B cell (primary cell): Measurements from ENCODE around the gene GTPBP3. TPM values are rescaled to one million over a fixed set of nuclear protein-coding genes. Genes with fewer than 3 reads are reported as not detected.

Experiments used
- ATAC-seq: fragments of 200-7000 bp; cut with Tn5 transposase; one replicate; pipeline ENCODE4 v1.10.0; 2021; ENCODE audit warnings: low read depth, mild to moderate bottlenecking, moderate number of reproducible peaks, moderate library complexity
- CTCF ChIA-PET: fragments of 350-600 bp; sonication (Branson Sonifier 250); formaldehyde crosslinking; loops from one replicate; lab custom pipeline; 2021; ENCODE audit warnings: antibody characterized with exemption, inconsistent platforms; lab: Charles Lee
- POLR2A ChIA-PET: fragments of 350-600 bp; sonication (Branson Sonifier 250); formaldehyde crosslinking; loops from one replicate; lab custom pipeline; 2021; ENCODE audit warnings: antibody characterized with exemption; lab: Charles Lee
- DNase-seq: peaks from one replicate; pipeline ENCODE4 v3.0.0; 2013
- H2AFZ ChIP-seq: 2 replicates; pipeline ENCODE4 v1.6.1; 2012; ENCODE audit warnings: mild to moderate bottlenecking, low read depth, low read length; ENCODE audit not compliant: insufficient read depth, poor library complexity, severe bottlenecking
- H3K27ac ChIP-seq, 2 donors: 1 replicate in 1 of 2; 2 replicates in 1 of 2; pipeline ENCODE4 v1.5.1; 2012 to 2013; ENCODE audit warnings: low read length in 2 of 2, mild to moderate bottlenecking in 2 of 2, moderate library complexity in 1 of 2
- H3K27me3 ChIP-seq, 4 experiments: fragments of 200-600 bp in 1 of 4; sonication (generic) in 1 of 4; replicated peaks in 1 of 4; 1 replicate in 2 of 4; 2 replicates in 2 of 4; pipeline versions ENCODE4 v1.6.1 to v1.7.0; 2013 to 2016; ENCODE audit warnings: low read length in 3 of 4, mild to moderate bottlenecking in 2 of 4, mixed read lengths in 1 of 4, moderate library complexity in 1 of 4; ENCODE audit not compliant: insufficient read depth in 4 of 4, control insufficient read depth in 3 of 4; ENCODE audit errors: control extremely low read depth in 1 of 4
- H3K36me3 ChIP-seq, 2 experiments: replicated peaks in 1 of 2; 1 replicate in 1 of 2; 2 replicates in 1 of 2; pipeline versions ENCODE4 v1.6.1 to v1.7.1; 2013; ENCODE audit warnings: low read length in 1 of 2; ENCODE audit not compliant: insufficient read depth in 2 of 2, control insufficient read depth in 1 of 2; ENCODE audit errors: control extremely low read depth in 1 of 2, extremely low read depth in 1 of 2
- H3K4me1 ChIP-seq, 2 donors: fragments of 200-600 bp in 1 of 2; sonication (generic) in 1 of 2; 1 replicate in 1 of 2; 2 replicates in 1 of 2; pipeline versions ENCODE4 v1.5.1 to v1.6.1; 2013 to 2017; ENCODE audit warnings: low read length in 2 of 2; ENCODE audit not compliant: control insufficient read depth in 2 of 2, insufficient read depth in 2 of 2
- H3K4me2 ChIP-seq: replicated peaks from 2 replicates; pipeline ENCODE3; 2012; ENCODE audit warnings: mild to moderate bottlenecking, low read depth, low read length; ENCODE audit not compliant: poor library complexity, severe bottlenecking
- H3K4me3 ChIP-seq, 5 experiments: fragments of 200-600 bp in 1 of 5; sonication (generic) in 1 of 5; 1 replicate in 3 of 5; 2 replicates in 2 of 5; pipeline versions ENCODE4 v1.5.1 to v1.7.0; 2011 to 2016; ENCODE audit warnings: low read length in 4 of 5, mild to moderate bottlenecking in 4 of 5, low read depth in 2 of 5, control low read depth in 1 of 5, moderate library complexity in 1 of 5; ENCODE audit not compliant: insufficient read depth in 1 of 5; ENCODE audit errors: control extremely low read depth in 1 of 5, extremely low read depth in 1 of 5
- H3K79me2 ChIP-seq: fragments of 200-600 bp; sonication (generic); one replicate; pipeline ENCODE4 v1.6.0; 2016; ENCODE audit warnings: low read length; ENCODE audit not compliant: control insufficient read depth, insufficient read depth
- H3K9ac ChIP-seq: fragments of 200-600 bp; sonication (generic); 2 replicates; pipeline ENCODE4 v1.6.1; 2017; ENCODE audit warnings: mild to moderate bottlenecking, low read length, moderate library complexity
- H3K9me3 ChIP-seq, 3 donors: one replicate each; pipeline versions ENCODE4 v1.6.1 to v1.7.1; 2013; ENCODE audit warnings: low read length in 2 of 3; ENCODE audit not compliant: control insufficient read depth in 2 of 3, insufficient read depth in 1 of 3; ENCODE audit errors: control extremely low read depth in 1 of 3
- H4K20me1 ChIP-seq: 2 replicates; pipeline ENCODE4 v1.6.0; 2012; ENCODE audit warnings: mild to moderate bottlenecking, low read length; ENCODE audit not compliant: insufficient read depth, control insufficient read depth, poor library complexity, severe bottlenecking
- H3K27ac Mint-ChIP-seq: one replicate; pipeline ENCODE4 v1.8.0; 2021; ENCODE audit warnings: mixed read lengths
- H3K27me3 Mint-ChIP-seq: one replicate; pipeline ENCODE4 v1.8.0; 2021; ENCODE audit warnings: mixed read lengths
- H3K4me1 Mint-ChIP-seq: one replicate; pipeline ENCODE4 v1.8.0; 2021; ENCODE audit warnings: mixed read lengths
- H3K4me3 Mint-ChIP-seq: one replicate; pipeline ENCODE4 v1.8.0; 2021; ENCODE audit warnings: mixed read lengths
- H3K9me3 Mint-ChIP-seq: one replicate; pipeline ENCODE4 v1.8.0; 2022; ENCODE audit warnings: mixed read lengths; ENCODE audit not compliant: insufficient read depth
- EZH2 ChIP-seq: IDR thresholded peaks from 2 replicates; pipeline ENCODE4 v1.6.1; 2012; ENCODE audit warnings: borderline replicate concordance, low read depth, mild to moderate bottlenecking, moderate library complexity, low read length; ENCODE audit not compliant: insufficient read depth, poor library complexity, severe bottlenecking
- WGBS: methylation state at CpG from one replicate; pipeline ENCODE4 v1.1.5; 2013; ENCODE audit warnings: missing lambda C conversion rate; ENCODE audit not compliant: insufficient coverage; 5-methylcytosine and 5-hydroxymethylcytosine counted together
- intact Hi-C: fragments of 100-400 bp; cut with micrococcal nuclease; formaldehyde crosslinking; loops from one replicate; pipeline ENCODE4 v1.10.0; 2022
- polyA plus RNA-seq: library from polyadenylated mRNA; depleted of rRNA; stranded (reverse); fragments of >200 nt; gene quantifications from 2 replicates; pipeline ENCODE4 v1.2.3, GENCODE V29; 2012
- total RNA-seq, 2 donors: library from RNA; stranded (reverse); fragments of 120-200 nt in 1 of 2; gene quantifications; 1 replicate in 1 of 2; 2 replicates in 1 of 2; pipeline versions ENCODE4 v1.2.3 to v1.2.4, GENCODE V29; 2013 to 2022
- TF ChIP-seq, protein P1 (sequence below): fragments of 200-600 bp; IDR thresholded peaks from one replicate; pipeline ENCODE4 v1.8.0; 2022; ENCODE audit warnings: antibody characterized with exemption, mild to moderate bottlenecking

The GTPBP3 gene
- total and polyA plus RNA-seq, 2 donors (not counting 1 experiment from before 2014, with no cell fraction given): 41.6 to 44.9 TPM

DNA sequence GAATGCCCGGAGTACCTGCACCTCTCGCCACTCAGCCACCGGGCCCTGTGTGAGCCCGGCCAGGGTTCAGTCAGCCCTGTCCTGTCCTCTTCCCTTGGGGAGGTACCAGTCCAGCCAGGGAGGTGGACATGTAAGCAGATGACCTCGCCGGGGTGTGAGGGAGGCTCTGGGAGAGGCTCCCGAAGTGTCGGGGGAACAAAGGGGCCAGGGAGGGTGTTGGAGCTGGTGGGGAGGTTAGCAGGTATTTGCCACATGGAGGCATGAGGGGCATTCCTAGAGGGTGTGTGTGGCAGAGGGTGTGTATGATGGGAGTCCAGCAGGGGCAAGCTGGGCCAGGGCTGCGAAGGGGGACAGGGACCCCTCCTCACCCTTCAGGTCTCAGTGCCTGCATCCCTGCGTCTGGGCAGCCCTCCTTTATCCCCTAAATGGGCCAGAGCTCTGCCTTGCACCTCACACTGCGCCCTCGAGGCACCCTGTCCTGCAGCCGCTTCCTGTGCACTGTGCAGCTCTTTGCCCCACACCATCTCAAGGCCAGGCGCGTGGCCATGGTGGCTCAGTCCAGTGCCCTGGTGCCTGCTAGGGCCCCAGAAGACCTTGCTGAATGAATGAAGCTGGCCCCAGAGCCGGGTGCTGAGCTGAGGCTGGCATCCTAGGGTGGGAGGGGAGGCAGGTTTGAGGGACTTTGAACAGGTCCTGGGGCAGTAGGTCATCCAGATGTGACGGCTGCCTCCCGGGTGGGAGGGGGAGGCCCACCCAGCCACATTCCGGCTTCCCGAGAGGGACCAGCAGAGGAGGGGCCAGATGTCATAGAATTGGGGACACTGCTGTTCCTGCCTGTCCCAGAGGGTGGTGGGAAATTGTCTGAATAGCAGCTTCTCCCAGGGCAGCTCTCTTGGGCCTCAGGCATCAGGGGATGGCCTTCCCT is 24.9 kb upstream of the GTPBP3 start:
- intact Hi-C loops: no loop called here
- peaks cover 65% of the 10 kb centered on the region for H3K79me2 ChIP-seq

More for the DNA sequence above, 24.9 kb upstream of the GTPBP3 start:
- no peak overlapping the region for H3K27ac ChIP-seq
- Mint-ChIP-seq H3K4me3 (no peak overlapping the region), H3K4me1 (peaks cover 25% of the 10 kb centered on the region), H3K27ac (no peak overlapping the region), H3K27me3 (no peaks in the 10 kb centered on the region), H3K9me3 (no peaks in the 10 kb centered on the region)
- TF ChIP-seq EZH2: no peak
- TF ChIP-seq, protein P1, sequence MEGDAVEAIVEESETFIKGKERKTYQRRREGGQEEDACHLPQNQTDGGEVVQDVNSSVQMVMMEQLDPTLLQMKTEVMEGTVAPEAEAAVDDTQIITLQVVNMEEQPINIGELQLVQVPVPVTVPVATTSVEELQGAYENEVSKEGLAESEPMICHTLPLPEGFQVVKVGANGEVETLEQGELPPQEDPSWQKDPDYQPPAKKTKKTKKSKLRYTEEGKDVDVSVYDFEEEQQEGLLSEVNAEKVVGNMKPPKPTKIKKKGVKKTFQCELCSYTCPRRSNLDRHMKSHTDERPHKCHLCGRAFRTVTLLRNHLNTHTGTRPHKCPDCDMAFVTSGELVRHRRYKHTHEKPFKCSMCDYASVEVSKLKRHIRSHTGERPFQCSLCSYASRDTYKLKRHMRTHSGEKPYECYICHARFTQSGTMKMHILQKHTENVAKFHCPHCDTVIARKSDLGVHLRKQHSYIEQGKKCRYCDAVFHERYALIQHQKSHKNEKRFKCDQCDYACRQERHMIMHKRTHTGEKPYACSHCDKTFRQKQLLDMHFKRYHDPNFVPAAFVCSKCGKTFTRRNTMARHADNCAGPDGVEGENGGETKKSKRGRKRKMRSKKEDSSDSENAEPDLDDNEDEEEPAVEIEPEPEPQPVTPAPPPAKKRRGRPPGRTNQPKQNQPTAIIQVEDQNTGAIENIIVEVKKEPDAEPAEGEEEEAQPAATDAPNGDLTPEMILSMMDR: no peak
- DNase-seq (no peak), ATAC-seq (no peak)
- no peak overlapping the region for H3K9ac ChIP-seq
- no peak overlapping the region for H3K4me2 ChIP-seq
- no peak overlapping the region for H2AFZ ChIP-seq
- H4K20me1 ChIP-seq: peaks cover 62% of the 10 kb centered on the region
- peaks cover 9 to 19% of the 10 kb centered on the region in 2 donors for H3K4me1 ChIP-seq
- CTCF ChIA-PET: interaction anchor here (0.7 to 1.4 kb wide), 5 partner anchors 9 to 261 kb away, joined by 3 to 4 read pairs (median 3); partner anchors contain the start of gene BABAM1
- H3K27me3 ChIP-seq: no peaks in the 10 kb centered on the region
- no peaks in the 10 kb centered on the region for H3K9me3 ChIP-seq
- no peak overlapping the region for H3K4me3 ChIP-seq
- POLR2A ChIA-PET: interaction anchor here (0.6 kb wide), 1 partner anchor 98 kb away, joined by 6 read pairs; no protein-coding TSS in a partner anchor
- WGBS: 96% methylated on average over 20 of the region's 20 CpGs
- H3K36me3 ChIP-seq: peaks cover 0 to 25% of the 10 kb centered on the region in 2 experiments
